Measurements from ENCODE around the gene HDAC4.

DNA sequence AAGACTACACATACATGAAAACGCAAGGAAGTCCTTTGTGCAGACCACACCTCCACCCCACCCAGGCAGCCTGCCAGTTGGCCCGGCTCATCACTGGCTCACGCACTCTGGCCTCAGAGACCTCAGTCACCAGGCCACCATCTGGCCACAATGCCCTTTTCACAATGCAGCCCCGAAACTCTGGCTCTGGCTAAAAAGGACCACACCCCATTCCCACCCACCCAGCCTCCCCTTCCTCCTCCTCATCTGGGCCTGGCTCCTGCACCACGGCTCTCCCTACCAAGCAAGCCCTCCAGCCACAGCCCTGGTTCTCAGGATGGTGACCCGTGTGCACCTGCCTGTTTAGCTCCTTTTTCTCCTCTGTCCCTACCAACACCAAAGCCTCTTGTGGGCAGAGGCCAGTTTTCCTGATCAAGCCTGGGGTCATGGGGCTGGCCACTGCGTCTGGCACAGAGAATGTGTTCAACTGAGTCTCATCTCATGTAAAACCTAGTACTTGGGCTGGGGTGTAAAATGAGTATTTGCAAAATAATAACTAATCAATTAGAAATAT lies 7.4 kb downstream of the HDAC4 start:
- TF ChIP-seq BACH1 (IDR thresholded peaks at IDR 0.05; ENCODE audit: low read length) (no peak), HDAC2 (IDR thresholded peaks at IDR 0.05; ENCODE audit: borderline replicate concordance in 1 of 2, low read depth in 2 of 2, low read length in 2 of 2) (no peak), EP300 (IDR thresholded peaks at IDR 0.05; ENCODE audit: borderline replicate concordance in 1 of 2, low read depth in 2 of 2, low read length in 2 of 2) (no peak), POLR2A (IDR thresholded peaks at IDR 0.05; ENCODE audit: control extremely low read depth in 1 of 2, low read depth in 2 of 2, low read length in 2 of 2) (no peak)
- TF ChIP-seq, protein P1, sequence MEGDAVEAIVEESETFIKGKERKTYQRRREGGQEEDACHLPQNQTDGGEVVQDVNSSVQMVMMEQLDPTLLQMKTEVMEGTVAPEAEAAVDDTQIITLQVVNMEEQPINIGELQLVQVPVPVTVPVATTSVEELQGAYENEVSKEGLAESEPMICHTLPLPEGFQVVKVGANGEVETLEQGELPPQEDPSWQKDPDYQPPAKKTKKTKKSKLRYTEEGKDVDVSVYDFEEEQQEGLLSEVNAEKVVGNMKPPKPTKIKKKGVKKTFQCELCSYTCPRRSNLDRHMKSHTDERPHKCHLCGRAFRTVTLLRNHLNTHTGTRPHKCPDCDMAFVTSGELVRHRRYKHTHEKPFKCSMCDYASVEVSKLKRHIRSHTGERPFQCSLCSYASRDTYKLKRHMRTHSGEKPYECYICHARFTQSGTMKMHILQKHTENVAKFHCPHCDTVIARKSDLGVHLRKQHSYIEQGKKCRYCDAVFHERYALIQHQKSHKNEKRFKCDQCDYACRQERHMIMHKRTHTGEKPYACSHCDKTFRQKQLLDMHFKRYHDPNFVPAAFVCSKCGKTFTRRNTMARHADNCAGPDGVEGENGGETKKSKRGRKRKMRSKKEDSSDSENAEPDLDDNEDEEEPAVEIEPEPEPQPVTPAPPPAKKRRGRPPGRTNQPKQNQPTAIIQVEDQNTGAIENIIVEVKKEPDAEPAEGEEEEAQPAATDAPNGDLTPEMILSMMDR (IDR thresholded peaks at IDR 0.05; ENCODE audit: control extremely low read depth in 1 of 3, insufficient read depth in 1 of 3, low read depth in 1 of 3, low read length in 3 of 3), result no peak
- TF ChIP-seq, protein P2, sequence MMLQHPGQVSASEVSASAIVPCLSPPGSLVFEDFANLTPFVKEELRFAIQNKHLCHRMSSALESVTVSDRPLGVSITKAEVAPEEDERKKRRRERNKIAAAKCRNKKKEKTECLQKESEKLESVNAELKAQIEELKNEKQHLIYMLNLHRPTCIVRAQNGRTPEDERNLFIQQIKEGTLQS (IDR thresholded peaks at IDR 0.05; ENCODE audit: insufficient read depth, low read depth, low read length), result no peak

Measured in H1 (cell line).